ENCODE measurements around the gene KIF26B. TPM values are rescaled to one million over a fixed set of nuclear protein-coding genes. Genes with fewer than 3 reads are reported as not detected.

The KIF26B gene
- total RNA-seq, 4 donors from 2014 or later = 3.6 to 7.0 (median 5.2) TPM

DNA sequence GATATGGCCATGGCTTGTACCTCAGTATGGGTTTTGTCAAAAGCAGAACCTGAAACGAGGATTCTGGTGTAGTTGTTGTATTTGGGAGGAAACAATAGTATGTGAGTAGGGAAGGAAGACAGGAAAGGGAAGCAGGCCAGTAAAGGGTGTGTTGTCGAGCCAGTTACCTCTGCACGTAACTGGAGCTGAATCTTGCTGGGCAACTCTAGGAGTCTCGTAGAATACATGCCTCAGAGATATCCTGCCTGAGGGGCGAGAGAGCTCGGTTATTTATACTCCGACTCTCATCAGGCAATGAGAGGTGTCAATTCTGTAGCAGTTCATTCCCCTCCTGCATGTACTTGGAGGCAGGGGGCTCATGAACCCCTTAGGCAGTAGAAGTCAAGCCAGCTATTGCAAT, 45.9 kb upstream of the KIF26B start:
- WGBS = 41% methylated on average over 6 of the region's 7 CpGs

DNA sequence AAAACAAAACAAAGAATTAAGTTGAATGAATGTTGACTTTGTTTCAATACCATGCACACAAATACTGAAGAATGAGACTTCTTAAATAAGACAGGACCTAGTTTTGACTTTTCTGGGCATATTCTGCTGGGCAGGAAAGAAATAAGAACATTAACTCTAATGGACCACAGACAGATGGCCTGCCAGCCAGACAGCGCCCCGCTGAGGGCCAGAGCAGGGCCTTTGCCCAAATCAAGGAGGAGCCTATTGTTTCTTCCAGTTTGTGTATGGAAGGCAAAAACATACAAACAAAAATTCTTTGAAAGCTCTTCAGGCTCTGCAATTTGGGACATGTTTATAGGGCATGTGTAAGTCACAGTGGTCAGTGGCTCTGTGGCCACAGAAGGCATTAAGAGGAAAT, 44.4 kb upstream of the KIF26B start:
- no peak for TF ChIP-seq POLR2A (IDR thresholded peaks at IDR 0.05)
- no peak for TF ChIP-seq POLR2AphosphoS5 (IDR thresholded peaks at IDR 0.05)
- no peak for TF ChIP-seq EP300 (IDR thresholded peaks at IDR 0.05)
- TF ChIP-seq, protein P1, sequence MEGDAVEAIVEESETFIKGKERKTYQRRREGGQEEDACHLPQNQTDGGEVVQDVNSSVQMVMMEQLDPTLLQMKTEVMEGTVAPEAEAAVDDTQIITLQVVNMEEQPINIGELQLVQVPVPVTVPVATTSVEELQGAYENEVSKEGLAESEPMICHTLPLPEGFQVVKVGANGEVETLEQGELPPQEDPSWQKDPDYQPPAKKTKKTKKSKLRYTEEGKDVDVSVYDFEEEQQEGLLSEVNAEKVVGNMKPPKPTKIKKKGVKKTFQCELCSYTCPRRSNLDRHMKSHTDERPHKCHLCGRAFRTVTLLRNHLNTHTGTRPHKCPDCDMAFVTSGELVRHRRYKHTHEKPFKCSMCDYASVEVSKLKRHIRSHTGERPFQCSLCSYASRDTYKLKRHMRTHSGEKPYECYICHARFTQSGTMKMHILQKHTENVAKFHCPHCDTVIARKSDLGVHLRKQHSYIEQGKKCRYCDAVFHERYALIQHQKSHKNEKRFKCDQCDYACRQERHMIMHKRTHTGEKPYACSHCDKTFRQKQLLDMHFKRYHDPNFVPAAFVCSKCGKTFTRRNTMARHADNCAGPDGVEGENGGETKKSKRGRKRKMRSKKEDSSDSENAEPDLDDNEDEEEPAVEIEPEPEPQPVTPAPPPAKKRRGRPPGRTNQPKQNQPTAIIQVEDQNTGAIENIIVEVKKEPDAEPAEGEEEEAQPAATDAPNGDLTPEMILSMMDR (IDR thresholded peaks at IDR 0.05) = no peak
- Histone ChIP-seq H3K9me3 (no peaks in the 10 kb centered on the region), H3K4me3 (no peak overlapping the region), H3K27ac (no peak overlapping the region), H3K27me3 (no peaks in the 10 kb centered on the region), H3K4me1 (no peaks in the 10 kb centered on the region), H3K36me3 (no peaks in the 10 kb centered on the region)
- 92% methylated on average over 2 of the region's 2 CpGs for WGBS
- DNase-seq (ENCODE audit: low spot score in 2 of 2) = peak in 1 of 2 donors; percentile 8

More for the DNA sequence above, 45.9 kb upstream of the KIF26B start:
- DNase-seq (ENCODE audit: low spot score in 2 of 2) = no peak
- no peaks in the 10 kb centered on the region for H3K9me3 ChIP-seq
- TF ChIP-seq POLR2A (IDR thresholded peaks at IDR 0.05) (no peak), POLR2AphosphoS5 (IDR thresholded peaks at IDR 0.05) (no peak), EP300 (IDR thresholded peaks at IDR 0.05) (no peak)
- TF ChIP-seq, protein P1 (IDR thresholded peaks at IDR 0.05) = no peak
- no peaks in the 10 kb centered on the region for H3K27me3 ChIP-seq
- no peaks in the 10 kb centered on the region for H3K36me3 ChIP-seq
- H3K27ac ChIP-seq = no peak overlapping the region
- no peaks in the 10 kb centered on the region for H3K4me1 ChIP-seq
- no peak overlapping the region for H3K4me3 ChIP-seq

DNA sequence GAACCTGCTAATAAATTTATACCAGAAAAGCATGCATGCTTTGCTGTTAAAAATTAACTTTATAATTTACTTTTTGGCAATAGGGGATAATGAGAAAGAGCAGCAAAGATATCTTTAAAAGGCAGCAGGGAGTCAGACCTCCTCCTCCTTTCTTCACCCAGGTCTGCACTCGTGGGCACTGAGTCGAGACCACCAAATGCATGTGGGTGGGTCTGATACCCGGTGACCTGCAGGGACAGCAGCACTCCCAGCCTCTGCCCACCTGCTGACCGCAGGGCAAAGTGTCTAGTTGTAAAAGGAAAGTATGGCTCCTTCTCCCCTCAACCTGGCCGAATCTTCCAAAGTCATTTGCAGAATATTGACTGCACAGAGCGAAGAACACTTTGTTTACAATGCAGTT, 43.7 kb upstream of the KIF26B start:
- peak in 1 of 2 donors; percentile 67 for DNase-seq (ENCODE audit: low spot score in 2 of 2)
- Histone ChIP-seq H3K27me3 (no peaks in the 10 kb centered on the region), H3K36me3 (no peaks in the 10 kb centered on the region), H3K9me3 (no peaks in the 10 kb centered on the region), H3K27ac (no peak overlapping the region), H3K4me1 (no peaks in the 10 kb centered on the region), H3K4me3 (no peak overlapping the region)
- WGBS = 83% methylated on average over 6 of the region's 6 CpGs
- TF ChIP-seq, protein P1 (IDR thresholded peaks at IDR 0.05) = no peak
- no peak for TF ChIP-seq POLR2A (IDR thresholded peaks at IDR 0.05)
- TF ChIP-seq EP300 (IDR thresholded peaks at IDR 0.05) = no peak
- TF ChIP-seq POLR2AphosphoS5 (IDR thresholded peaks at IDR 0.05) = no peak

GRCh38 chr1:245113649-245114048, 41.1 kb upstream of the KIF26B start:
- H3K27me3 ChIP-seq = no peaks in the 10 kb centered on the region
- no peaks in the 10 kb centered on the region for H3K36me3 ChIP-seq
- H3K9me3 ChIP-seq = no peaks in the 10 kb centered on the region
- 81% methylated on average over 9 of the region's 9 CpGs for WGBS
- no peak overlapping the region for H3K4me3 ChIP-seq
- no peaks in the 10 kb centered on the region for H3K4me1 ChIP-seq
- DNase-seq (ENCODE audit: low spot score in 2 of 2) = no peak
- H3K27ac ChIP-seq = no peak overlapping the region
- TF ChIP-seq EP300 (IDR thresholded peaks at IDR 0.05) (no peak), POLR2A (IDR thresholded peaks at IDR 0.05) (no peak), POLR2AphosphoS5 (IDR thresholded peaks at IDR 0.05) (no peak)
- TF ChIP-seq, protein P1 (IDR thresholded peaks at IDR 0.05) = no peak

DNA sequence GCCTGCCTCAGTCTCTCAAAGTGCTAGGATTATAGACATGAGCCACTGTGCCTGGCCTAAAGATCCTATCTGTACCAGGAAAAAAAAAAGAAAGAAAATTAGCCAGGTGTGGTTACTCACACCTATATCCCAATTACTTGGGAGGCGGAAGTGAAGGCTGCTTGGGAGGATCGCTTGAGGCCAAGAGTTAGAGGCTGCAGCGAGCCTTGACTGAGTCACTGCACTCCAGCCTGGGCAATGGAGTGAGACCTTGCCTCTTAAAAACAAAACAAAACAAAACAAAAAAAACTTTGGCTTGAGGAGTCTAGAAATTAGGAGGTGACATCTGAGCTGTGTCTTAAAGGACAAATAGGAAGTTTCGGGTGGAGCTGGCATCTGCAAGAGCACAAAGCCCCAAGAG, 38.7 kb upstream of the KIF26B start:
- WGBS = 93% methylated on average over 4 of the region's 4 CpGs
- Histone ChIP-seq H3K27me3 (no peaks in the 10 kb centered on the region), H3K4me1 (no peaks in the 10 kb centered on the region), H3K9me3 (no peaks in the 10 kb centered on the region), H3K36me3 (no peaks in the 10 kb centered on the region), H3K4me3 (no peak overlapping the region), H3K27ac (no peak overlapping the region)
- no peak for DNase-seq (ENCODE audit: low spot score in 2 of 2)
- TF ChIP-seq, protein P1 (IDR thresholded peaks at IDR 0.05) = no peak
- no peak for TF ChIP-seq POLR2AphosphoS5 (IDR thresholded peaks at IDR 0.05)
- TF ChIP-seq POLR2A (IDR thresholded peaks at IDR 0.05) = no peak
- TF ChIP-seq EP300 (IDR thresholded peaks at IDR 0.05) = no peak

All from suprapubic skin (tissue), 4 donors.